GM18907 (cell line): ENCODE results near the gene LTC4S.

Experiments
- ATAC-seq: cut with Tn5 transposase; IDR thresholded peaks from one replicate; pipeline ENCODE4 v1.9.1; 2021; ENCODE audit warnings: mild to moderate bottlenecking, moderate library complexity; ENCODE audit not compliant: unreplicated experiment

LTC4S gene

DNA sequence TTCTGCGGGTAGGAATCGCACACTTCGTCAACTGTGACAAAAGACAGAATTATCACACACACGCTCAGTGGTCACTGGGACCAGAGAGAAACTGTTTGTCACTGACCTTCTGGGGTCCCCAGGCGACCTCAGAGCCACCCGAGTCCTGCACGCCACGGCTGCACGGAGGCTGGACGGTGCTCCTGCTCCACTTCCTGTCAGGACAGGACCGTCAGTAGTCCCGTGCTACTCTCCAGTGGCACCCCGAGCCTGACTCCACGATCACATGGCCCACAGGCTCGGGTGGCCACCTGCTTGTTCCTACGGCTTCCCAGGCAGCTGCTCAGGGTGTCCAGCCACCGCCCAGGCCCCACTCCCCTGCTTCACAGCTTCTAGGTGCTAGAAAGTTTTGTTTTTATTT lies 47.0 kb downstream of the LTC4S start:
- no peak for ATAC-seq

DNA sequence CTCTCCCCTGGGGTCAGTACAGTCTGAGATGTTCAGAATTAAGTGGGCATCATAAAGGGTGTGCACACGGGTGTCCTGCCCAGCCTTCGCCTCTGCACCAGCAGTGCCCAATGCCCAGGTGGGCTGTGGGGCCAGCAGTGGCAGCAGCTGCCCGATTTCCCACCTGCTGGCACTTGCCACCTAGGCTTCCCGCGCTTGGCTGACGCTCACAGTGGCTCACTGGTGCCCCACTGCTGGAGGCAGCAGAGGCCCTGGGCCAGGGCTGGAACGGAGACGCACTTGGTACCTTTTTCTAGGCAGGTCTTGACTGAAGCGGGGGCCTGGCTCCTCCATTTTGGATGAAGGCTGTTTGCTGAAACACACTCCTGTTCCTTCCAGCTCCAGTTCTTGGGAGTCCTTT lies 47.8 kb downstream of the LTC4S start:
- ATAC-seq = no peak
